Activated T-cell treated with anti-CD3 and anti-CD28 coated beads, Interleukin-2, amount 50 U/mL, for 48 hours (primary cell): Measurements from ENCODE around the gene NFKBIL1.
"Not testable (repeated sequence)": the region's sequence is repeated elsewhere in the genome, so short reads cannot be mapped to it uniquely, and the experiment has no call there.

Experiments used
- DNase-seq, 2 experiments: peaks; one replicate each; pipeline ENCODE4 v3.0.0-alpha.2; 2020

NFKBIL1 gene

DNA sequence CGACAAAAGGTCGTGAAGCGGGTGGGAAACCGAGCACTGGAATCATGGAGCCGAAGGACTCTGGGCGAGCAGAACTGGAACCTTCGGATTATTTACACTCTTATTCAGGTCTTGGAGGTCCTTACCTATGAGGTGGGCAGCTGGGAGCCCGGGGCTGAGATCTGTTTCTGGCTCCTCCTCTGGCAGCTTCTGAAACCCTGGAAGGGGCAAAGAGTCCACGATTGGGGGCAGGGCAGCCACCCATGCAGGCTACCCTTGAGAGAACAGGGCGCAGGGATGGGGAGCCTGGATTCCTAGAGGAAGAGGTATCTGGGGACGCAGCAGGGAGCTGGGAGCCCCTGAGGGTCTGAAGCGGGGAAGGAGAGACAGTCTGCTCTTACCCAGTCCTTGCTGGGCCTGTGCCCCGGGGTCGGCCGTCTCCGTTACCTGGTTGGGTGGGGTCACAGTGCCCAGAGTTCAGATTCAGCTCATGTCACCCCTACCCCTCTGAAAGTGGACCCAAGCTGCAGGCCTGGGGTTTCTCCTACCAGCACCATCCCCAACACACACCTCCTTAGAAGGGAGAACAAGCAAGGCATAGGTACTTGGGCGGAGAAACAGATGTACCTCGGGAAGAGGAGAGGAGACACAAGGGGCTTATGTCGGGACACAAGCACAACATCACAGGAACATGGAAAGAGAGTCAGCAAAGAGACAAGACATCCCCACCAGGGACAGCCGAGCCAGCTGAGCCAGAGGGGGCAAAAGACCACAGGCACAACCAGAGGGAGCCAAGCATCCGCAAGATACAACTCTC, 34.2 kb downstream of the NFKBIL1 start:
- peak in 1 of 2 experiments; percentile 60 for DNase-seq

DNA sequence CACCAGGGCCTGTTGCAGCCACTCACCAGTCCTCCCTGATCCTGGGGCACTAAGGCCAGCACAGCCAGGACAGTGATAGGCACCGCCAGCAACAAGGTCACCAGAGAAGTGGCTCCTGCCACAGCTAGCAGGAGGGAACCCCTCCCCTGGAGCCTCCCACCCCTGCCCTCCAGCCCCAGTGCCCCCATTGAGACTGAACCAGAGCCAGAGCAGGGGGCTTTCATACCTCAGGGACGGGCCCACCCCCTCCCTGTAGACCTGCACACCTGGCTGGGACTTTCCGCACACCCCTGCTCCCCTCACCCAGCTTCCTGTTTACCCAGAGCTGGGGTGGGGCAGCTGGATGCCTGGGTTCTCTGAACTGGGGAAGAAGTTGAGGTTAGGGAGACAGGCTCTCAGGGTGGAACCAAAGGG, 34.8 kb downstream of the NFKBIL1 start, which contains the start of gene LTB:
Gene LTB, minus strand, starts transcription at position 195 of the 414 bp plus-strand sequence. Its CDS starts 7 bp downstream, at position 188.
- peak in 1 of 2 experiments; percentile 57 for DNase-seq

DNA sequence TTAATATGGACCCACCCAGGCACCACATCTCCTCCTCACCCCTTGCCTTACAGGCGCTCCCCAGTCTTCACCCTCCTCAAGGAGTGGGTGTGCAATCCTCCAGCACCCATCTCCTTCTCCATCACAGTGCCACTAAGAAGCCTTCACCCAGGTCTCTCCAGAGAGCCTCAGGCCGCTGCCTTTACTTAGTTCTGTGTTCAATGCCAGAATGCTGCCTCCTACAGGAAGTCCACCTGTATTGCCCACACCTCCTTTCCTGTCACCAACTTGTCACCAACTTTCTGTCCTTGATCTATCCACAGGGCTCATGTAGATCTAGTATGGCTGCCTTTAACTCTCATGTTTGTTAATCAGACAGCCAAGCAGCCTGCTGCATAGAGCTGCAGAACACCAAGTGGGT, 38.1 kb downstream of the NFKBIL1 start:
- peak; percentile 69 to 71 for DNase-seq

DNA sequence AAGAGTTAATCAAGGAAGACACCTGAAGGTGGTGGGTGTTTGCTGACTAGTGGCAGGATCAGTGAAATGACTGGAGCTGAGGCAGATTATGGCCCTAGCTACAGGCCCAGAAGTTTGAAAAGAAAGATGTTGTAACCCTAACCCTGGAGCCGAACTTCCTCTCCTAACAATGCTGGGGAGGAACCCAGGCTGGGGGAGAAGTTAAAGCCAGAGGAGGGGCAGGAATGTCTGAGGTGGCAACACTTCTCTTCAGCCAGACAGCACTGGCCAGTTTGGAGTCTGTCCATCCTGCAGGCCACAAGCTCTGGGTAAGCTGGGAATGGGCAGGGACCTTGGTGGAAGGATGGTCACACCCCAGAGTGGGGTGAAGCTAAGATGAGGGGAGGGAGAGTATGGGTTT, 38.6 kb downstream of the NFKBIL1 start, which contains the start of gene LST1:
Gene LST1, plus strand, starts transcription at position 270 of the 400 bp plus-strand sequence. CDS start 1,023 bp downstream, outside the sequence.
- no peak for DNase-seq

DNA sequence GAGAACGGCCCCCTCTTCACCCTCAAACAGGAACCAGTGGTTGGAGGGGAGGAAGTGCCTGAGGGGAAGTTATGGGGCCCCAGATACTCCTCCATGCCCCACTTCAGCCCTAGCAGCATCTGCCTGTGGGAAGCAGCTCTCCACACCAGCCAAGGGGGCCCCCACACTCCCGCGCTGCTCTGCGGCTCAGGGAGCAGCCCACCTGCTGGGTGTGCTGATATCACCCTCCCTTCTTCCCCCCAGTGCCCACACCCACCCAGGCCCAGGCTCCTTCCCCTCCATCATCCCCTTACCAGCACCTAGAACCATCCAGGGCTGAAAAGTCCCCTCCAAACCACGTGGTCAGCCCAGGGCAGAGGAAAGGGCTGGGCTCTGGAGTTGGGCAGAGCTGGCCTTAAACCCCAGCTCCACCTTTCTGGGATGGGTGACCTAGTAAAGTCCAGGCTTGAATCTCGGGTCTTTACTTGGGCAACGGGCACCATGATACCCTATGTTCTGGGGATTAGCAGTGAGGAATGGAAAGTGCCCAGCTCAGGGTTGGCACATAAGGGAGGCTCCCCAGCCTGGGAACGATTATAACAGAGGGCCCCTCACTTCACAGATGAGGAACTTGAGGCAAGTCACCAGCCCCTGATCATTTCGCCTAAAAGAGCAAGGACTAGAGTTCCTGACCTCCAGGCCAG, 39.3 kb downstream of the NFKBIL1 start:
- DNase-seq, result peak; percentile 44 to 49

DNA sequence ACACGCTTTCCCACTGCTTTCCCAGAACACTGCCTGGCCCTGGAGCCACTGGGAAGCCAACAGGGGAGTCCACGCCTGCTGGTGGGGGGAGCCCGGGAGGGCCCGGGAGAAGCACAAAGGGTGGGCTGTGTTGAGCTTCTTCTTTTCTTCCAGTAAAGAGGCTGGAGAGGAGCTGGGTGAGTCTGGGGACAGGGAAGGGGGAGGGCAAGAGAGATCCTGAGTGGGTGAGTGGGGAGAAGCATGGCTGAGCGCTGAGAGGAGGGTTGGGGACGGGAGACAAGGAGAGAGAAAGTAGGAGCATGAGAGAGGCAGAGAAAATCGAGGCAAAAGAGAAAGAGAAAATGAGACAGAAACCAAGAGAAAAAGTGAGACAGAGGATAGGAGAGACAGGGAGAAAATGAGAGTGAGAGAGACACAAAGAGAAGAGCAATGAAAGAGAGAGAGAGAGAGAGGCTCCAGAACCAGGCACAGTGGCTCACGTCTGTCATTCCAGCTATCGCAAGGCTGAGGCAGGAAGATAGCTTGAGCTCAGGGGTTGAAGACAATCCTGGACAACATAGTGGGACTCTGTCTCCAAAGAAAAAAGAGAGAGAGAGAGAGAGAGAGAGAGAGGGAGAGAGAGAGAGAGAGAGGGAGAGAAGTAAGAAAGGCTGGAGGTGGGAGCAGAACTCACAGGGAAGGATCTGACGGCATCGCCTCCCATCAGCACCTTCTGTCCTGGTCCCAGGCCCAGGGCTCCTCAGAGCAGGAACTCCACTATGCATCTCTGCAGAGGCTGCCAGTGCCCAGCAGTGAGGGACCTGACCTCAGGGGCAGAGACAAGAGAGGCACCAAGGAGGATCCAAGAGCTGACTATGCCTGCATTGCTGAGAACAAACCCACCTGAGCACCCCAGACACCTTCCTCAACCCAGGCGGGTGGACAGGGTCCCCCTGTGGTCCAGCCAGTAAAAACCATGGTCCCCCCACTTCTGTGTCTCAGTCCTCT, 40.7 kb downstream of the NFKBIL1 start:
- peak; percentile 49 for DNase-seq

DNA sequence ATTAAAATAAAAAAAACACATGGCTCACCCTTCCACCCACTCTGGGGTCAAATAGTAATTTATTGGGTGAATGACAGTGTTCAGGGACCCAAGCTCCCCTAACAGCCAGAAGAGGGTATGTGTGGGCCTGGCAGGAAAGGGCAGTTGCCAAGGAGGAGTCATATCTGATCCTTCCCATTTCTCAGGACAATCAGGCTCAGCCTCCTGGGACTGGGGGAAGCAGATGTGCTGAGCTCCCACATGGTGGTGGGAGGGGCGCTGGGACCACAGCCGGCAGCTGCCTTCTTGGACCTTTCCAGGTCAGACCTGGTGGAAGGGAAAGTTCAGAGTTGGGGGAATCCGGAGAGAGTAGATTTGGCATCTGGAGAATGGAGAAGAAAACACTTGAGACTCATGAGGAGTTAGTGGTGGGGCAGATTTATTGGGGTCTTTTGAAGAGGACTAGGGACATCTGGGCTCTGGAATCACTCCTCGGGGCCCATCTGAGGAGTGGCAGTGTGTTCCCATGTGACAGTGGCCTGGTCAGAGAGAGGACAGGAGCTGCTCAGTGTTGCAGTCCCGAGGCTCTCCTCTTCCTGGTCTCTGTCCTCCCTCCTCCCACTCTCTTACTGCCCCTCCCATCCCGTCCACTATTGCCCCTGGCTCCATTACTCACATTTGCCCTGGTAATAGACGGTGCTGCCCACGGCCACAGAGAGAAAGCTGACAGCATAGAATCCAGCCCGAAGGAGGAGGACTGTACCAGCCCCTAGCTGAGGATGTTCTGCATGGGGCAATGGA, 41.7 kb downstream of the NFKBIL1 start:
- DNase-seq, result no peak

DNA sequence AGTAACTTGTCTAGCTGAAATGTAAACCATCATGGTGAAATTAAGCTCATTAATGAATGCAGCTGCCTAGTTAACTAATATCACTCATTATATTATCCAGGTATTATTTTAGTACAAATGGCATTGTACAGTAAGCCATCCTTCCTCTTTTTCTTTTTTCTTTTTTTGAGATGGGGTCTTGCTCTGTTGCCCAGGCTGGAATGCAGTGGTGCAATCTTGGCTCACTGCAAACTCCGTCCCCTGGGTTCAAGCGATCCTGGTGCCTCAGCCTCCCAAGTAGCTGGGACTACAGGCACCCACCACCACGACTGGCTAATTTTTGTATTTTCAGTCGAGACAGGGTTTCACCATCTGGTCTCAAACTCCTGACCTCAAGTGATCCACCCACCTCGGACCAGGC, 43.3 kb downstream of the NFKBIL1 start:
- not testable (repeated sequence) for DNase-seq

DNA sequence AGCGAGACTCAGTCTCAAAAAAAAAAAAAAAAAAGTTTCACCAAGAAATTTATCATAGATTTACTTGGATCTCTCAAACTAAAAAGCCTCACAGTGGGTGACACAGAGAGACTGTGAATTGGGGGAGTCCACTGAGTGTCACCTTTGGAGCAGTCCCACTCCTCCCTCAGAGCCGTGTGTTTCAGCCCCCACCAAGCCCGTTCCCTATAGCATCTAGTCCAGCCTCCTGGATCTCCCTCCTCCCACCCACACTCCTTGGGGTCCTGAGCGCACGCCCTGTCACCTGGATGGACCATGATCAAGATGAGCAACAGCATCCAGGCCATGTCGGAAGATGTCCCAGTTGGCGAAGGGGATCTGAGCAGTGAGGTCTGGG, 45.0 kb downstream of the NFKBIL1 start:
- no peak for DNase-seq

DNA sequence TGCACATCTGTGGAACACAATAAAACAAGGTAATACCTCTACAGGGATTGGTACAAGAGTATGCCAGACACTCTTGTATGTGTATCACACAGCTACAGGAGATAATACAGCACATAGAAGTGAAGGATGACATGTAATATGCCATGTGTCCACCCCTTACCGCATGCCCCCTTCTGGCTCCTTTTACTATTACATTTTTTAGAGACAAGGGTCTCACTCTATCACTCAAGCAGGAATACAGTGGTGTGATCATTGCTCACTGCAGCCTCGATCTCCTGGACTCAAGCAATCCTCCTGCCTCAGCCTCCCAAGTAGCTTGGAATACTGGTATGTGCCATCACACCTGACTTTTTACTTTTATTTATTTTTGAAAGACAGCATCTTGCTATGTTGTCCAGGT, 49.6 kb downstream of the NFKBIL1 start:
- DNase-seq, result peak in 1 of 2 experiments; percentile 53

DNA sequence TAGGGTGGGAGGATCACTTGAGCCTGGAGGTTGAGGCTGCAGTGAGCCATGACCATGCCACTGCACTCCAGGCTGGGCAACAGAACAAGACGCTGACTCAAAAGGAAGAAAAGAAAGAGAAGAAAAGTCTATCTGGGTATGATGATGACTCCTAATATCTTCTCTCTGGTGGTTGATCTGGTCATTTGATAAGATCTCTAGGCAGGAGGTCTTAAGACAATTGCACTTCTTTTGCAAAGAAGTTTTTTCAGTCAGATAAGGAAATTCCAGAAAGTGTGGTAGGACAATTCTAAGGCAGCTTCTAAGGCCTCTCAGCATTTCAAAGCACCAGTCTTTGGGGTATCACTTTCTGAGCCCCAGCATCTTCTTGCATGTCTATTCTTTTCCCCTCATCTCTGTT, 59.9 kb downstream of the NFKBIL1 start:
- no peak for DNase-seq
